Retinal pigment epithelial cell (primary cell): ENCODE results near the gene MTOR.
"Not testable (repeated sequence)": the region's sequence is repeated elsewhere in the genome, so short reads cannot be mapped to it uniquely, and the experiment has no call there.

Source experiments
- DNase-seq: peaks from one replicate; pipeline ENCODE4 v3.0.0-alpha.2; 2010; ENCODE audit warnings: low read depth
- H3K4me3 ChIP-seq: 2 replicates; pipeline ENCODE4 v1.5.1; 2011; ENCODE audit warnings: mild to moderate bottlenecking, low read length, control low read depth, moderate library complexity
- CTCF ChIP-seq: conservative IDR thresholded peaks from 2 replicates; pipeline ENCODE4 v1.5.1; 2011; ENCODE audit warnings: low read depth, low read length, control low read depth, inconsistent platforms

Gene MTOR

GRCh38 chr1:11188381-11188780, 74.0 kb downstream of the MTOR start:
- no peak overlapping the region for H3K4me3 ChIP-seq
- TF ChIP-seq CTCF = no peak
- no peak for DNase-seq

GRCh38 chr1:11187931-11188330, 74.4 kb downstream of the MTOR start:
- TF ChIP-seq CTCF = no peak
- H3K4me3 ChIP-seq = no peak overlapping the region
- DNase-seq = peak; percentile 33

GRCh38 chr1:11187494-11187893, 74.9 kb downstream of the MTOR start:
- TF ChIP-seq CTCF = no peak
- no peak overlapping the region for H3K4me3 ChIP-seq
- no peak for DNase-seq

- DNase-seq = no peak
- no peak for TF ChIP-seq CTCF
- no peak overlapping the region for H3K4me3 ChIP-seq
These were observed 75.4 kb downstream of the MTOR start for GRCh38 chr1:11187000-11187399.

GRCh38 chr1:11184973-11185372, 77.4 kb downstream of the MTOR start:
- DNase-seq = no peak
- no peak for TF ChIP-seq CTCF
- no peak overlapping the region for H3K4me3 ChIP-seq

GRCh38 chr1:11182884-11183283, 79.5 kb downstream of the MTOR start:
- no peak for TF ChIP-seq CTCF
- H3K4me3 ChIP-seq = no peak overlapping the region
- no peak for DNase-seq

- no peak for TF ChIP-seq CTCF
- no peak overlapping the region for H3K4me3 ChIP-seq
- peak; percentile 67 for DNase-seq
These were observed 82.0 kb downstream of the MTOR start for GRCh38 chr1:11180342-11180744.

GRCh38 chr1:11179749-11180148, 82.6 kb downstream of the MTOR start:
- DNase-seq, H3K4me3 ChIP-seq: not testable (repeated sequence)
